ENCODE results near the gene NRXN3.

Gene NRXN3

GRCh38 chr14:78178971-78179370, 8.8 kb downstream of the NRXN3 start:
- ChIA-PET CTCF (no interaction called here), POLR2A (no interaction called here)
- TF ChIP-seq CTCF (IDR thresholded peaks at IDR 0.05; ENCODE audit: control extremely low read depth, extremely low read depth, low read depth, missing control alignments) = no peak
- DNase-seq (ENCODE audit: extremely low spot score) = no peak

GRCh38 chr14:78181270-78181669, 11.1 kb downstream of the NRXN3 start:
- ChIA-PET CTCF (interaction anchor here (0.8 to 2.2 kb wide), 3 partner anchors 11 to 27 kb away, joined by 3 to 6 read pairs (median 3); no protein-coding TSS in a partner anchor), POLR2A (no interaction called here)
- no peak for DNase-seq (ENCODE audit: extremely low spot score)
- TF ChIP-seq CTCF (IDR thresholded peaks at IDR 0.05; ENCODE audit: control extremely low read depth, extremely low read depth, low read depth, missing control alignments) = no peak

- ChIA-PET CTCF (interaction anchor here (1.0 to 2.3 kb wide), 4 partner anchors 13 to 58 kb away, joined by 3 to 6 read pairs (median 4); no protein-coding TSS in a partner anchor), POLR2A (no interaction called here)
- DNase-seq (ENCODE audit: extremely low spot score) = no peak
- TF ChIP-seq CTCF (IDR thresholded peaks at IDR 0.05; ENCODE audit: control extremely low read depth, extremely low read depth, low read depth, missing control alignments) = no peak
Observed at GRCh38 chr14:78182722-78183121, 12.5 kb downstream of the NRXN3 start.

GRCh38 chr14:78184157-78184556, 14.0 kb downstream of the NRXN3 start:
- DNase-seq (ENCODE audit: extremely low spot score) = no peak
- ChIA-PET POLR2A (no interaction called here), CTCF (interaction anchor here (2.3 kb wide), 1 partner anchor 15 kb away, joined by 4 read pairs; no protein-coding TSS in a partner anchor)
- TF ChIP-seq CTCF (IDR thresholded peaks at IDR 0.05; ENCODE audit: control extremely low read depth, extremely low read depth, low read depth, missing control alignments) = no peak

- ChIA-PET POLR2A (no interaction called here), CTCF (no interaction called here)
- TF ChIP-seq CTCF (IDR thresholded peaks at IDR 0.05; ENCODE audit: control extremely low read depth, extremely low read depth, low read depth, missing control alignments) = no peak
- no peak for DNase-seq (ENCODE audit: extremely low spot score)
Observed at GRCh38 chr14:78186277-78186676, 16.1 kb downstream of the NRXN3 start.

GRCh38 chr14:78188882-78189281, 18.7 kb downstream of the NRXN3 start:
- CTCF ChIA-PET = no interaction called here
- no peak for TF ChIP-seq CTCF (IDR thresholded peaks at IDR 0.05; ENCODE audit: control extremely low read depth, extremely low read depth, low read depth, missing control alignments)
- POLR2A ChIA-PET = no interaction called here
- no peak for DNase-seq (ENCODE audit: extremely low spot score)

- ChIA-PET POLR2A (no interaction called here), CTCF (no interaction called here)
- no peak for DNase-seq (ENCODE audit: extremely low spot score)
- no peak for TF ChIP-seq CTCF (IDR thresholded peaks at IDR 0.05; ENCODE audit: control extremely low read depth, extremely low read depth, low read depth, missing control alignments)
Observed at GRCh38 chr14:78195431-78195830, 25.3 kb downstream of the NRXN3 start.
